Suprapubic skin (tissue), 4 donors: ENCODE results near the gene MYO5A. TPM values are rescaled to one million over a fixed set of nuclear protein-coding genes. Genes with fewer than 3 reads are reported as not detected.

Experiments used
- DNase-seq, 2 donors: peaks; one replicate each; pipeline ENCODE4 v3.0.0-alpha.2; 2019; ENCODE audit warnings: low spot score in 2 of 2
- H3K27ac ChIP-seq: fragments of 200-600 bp; sonication (generic); one replicate; pipeline ENCODE4 v1.5.1; 2019
- H3K27me3 ChIP-seq: fragments of 200-600 bp; sonication (generic); one replicate; pipeline ENCODE4 v1.5.1; 2019
- H3K36me3 ChIP-seq: fragments of 200-600 bp; sonication (generic); one replicate; pipeline ENCODE4 v1.5.1; 2019
- H3K4me1 ChIP-seq: fragments of 200-600 bp; sonication (generic); one replicate; pipeline ENCODE4 v1.5.1; 2019
- H3K4me3 ChIP-seq: fragments of 200-600 bp; sonication (generic); one replicate; pipeline ENCODE4 v1.5.1; 2019; ENCODE audit warnings: mild to moderate bottlenecking
- H3K9me3 ChIP-seq: fragments of 200-600 bp; sonication (generic); one replicate; pipeline ENCODE4 v1.5.1; 2019
- EP300 ChIP-seq: sonication (generic); formaldehyde crosslinking; IDR thresholded peaks from one replicate; pipeline ENCODE4 v1.6.1; 2017; ENCODE audit warnings: antibody characterized with exemption
- POLR2A ChIP-seq, 2 donors: fragments of 450-650 bp; IDR thresholded peaks; one replicate each; pipeline ENCODE4 v1.6.1; 2017; ENCODE audit warnings: antibody characterized with exemption in 2 of 2, mild to moderate bottlenecking in 2 of 2, moderate library complexity in 2 of 2
- POLR2AphosphoS5 ChIP-seq, 3 donors: sonication (generic); formaldehyde crosslinking; IDR thresholded peaks; one replicate each; pipeline ENCODE4 v1.6.1; 2017; ENCODE audit warnings: antibody characterized with exemption in 3 of 3
- WGBS: methylation state at CpG from one replicate; pipeline ENCODE4 v1.1.5; 2018; 5-methylcytosine and 5-hydroxymethylcytosine counted together
- total RNA-seq, 4 donors: library from RNA; depleted of rRNA; stranded (reverse); fragments of >200 nt; gene quantifications; one replicate each; pipeline ENCODE4 v1.1.0, GENCODE V29; 2016
- TF ChIP-seq, protein P1 (sequence below), 2 donors: fragments of 200-600 bp in 1 of 2; fragments of 450-650 bp in 1 of 2; sonication (generic) in 1 of 2; IDR thresholded peaks; one replicate each; pipeline ENCODE4 v1.5.1; 2016 to 2019; ENCODE audit warnings: antibody characterized with exemption in 2 of 2, mild to moderate bottlenecking in 1 of 2, moderate library complexity in 1 of 2

MYO5A gene
- total RNA-seq, 4 donors from 2014 or later, result 37.4 to 73.7 (median 47.0) TPM

GRCh38 chr15:52278135-52278534 lies 250.5 kb downstream of the MYO5A start:
- WGBS, result 60% methylated on average over 3 of the region's 3 CpGs

DNA sequence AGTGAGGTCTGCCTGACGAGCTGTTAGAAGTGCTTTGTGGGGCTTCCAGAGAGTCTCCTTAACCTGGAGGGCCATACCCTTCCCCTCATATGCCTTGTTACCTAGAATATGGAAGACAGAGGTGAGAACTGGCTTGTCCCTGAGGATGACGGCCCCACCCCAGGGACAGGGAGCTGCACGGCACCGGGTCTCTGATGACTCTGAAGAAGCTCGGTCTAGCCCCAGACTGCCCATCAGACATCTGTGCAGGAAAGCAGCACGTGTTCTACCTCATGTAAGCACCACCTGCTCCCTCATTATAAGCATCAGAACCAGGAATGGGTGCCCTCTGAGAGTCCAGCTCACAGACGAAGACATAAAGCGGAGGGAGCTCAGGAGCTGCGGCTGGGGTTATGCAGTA lies 251.1 kb downstream of the MYO5A start:
- DNase-seq, result no peak
- Histone ChIP-seq H3K36me3 (peaks cover 19% of the 10 kb centered on the region), H3K4me1 (peaks cover 3% of the 10 kb centered on the region), H3K4me3 (no peak overlapping the region), H3K27ac (no peak overlapping the region), H3K9me3 (no peaks in the 10 kb centered on the region), H3K27me3 (no peaks in the 10 kb centered on the region)
- TF ChIP-seq, protein P1, sequence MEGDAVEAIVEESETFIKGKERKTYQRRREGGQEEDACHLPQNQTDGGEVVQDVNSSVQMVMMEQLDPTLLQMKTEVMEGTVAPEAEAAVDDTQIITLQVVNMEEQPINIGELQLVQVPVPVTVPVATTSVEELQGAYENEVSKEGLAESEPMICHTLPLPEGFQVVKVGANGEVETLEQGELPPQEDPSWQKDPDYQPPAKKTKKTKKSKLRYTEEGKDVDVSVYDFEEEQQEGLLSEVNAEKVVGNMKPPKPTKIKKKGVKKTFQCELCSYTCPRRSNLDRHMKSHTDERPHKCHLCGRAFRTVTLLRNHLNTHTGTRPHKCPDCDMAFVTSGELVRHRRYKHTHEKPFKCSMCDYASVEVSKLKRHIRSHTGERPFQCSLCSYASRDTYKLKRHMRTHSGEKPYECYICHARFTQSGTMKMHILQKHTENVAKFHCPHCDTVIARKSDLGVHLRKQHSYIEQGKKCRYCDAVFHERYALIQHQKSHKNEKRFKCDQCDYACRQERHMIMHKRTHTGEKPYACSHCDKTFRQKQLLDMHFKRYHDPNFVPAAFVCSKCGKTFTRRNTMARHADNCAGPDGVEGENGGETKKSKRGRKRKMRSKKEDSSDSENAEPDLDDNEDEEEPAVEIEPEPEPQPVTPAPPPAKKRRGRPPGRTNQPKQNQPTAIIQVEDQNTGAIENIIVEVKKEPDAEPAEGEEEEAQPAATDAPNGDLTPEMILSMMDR (IDR thresholded peaks at IDR 0.05), result no peak
- TF ChIP-seq POLR2AphosphoS5 (IDR thresholded peaks at IDR 0.05) (no peak), EP300 (no peak), POLR2A (IDR thresholded peaks at IDR 0.05) (no peak)
- WGBS, result 94% methylated on average over 9 of the region's 9 CpGs

More at GRCh38 chr15:52278135-52278534, 250.5 kb downstream of the MYO5A start:
- peaks cover 3% of the 10 kb centered on the region for H3K4me1 ChIP-seq
- TF ChIP-seq EP300 (no peak), POLR2AphosphoS5 (IDR thresholded peaks at IDR 0.05) (no peak), POLR2A (IDR thresholded peaks at IDR 0.05) (no peak)
- TF ChIP-seq, protein P1 (IDR thresholded peaks at IDR 0.05), result no peak
- no peaks in the 10 kb centered on the region for H3K27me3 ChIP-seq
- H3K4me3 ChIP-seq, result no peak overlapping the region
- no peaks in the 10 kb centered on the region for H3K9me3 ChIP-seq
- peaks cover 15% of the 10 kb centered on the region for H3K36me3 ChIP-seq
- no peak overlapping the region for H3K27ac ChIP-seq
- DNase-seq, result no peak

DNA sequence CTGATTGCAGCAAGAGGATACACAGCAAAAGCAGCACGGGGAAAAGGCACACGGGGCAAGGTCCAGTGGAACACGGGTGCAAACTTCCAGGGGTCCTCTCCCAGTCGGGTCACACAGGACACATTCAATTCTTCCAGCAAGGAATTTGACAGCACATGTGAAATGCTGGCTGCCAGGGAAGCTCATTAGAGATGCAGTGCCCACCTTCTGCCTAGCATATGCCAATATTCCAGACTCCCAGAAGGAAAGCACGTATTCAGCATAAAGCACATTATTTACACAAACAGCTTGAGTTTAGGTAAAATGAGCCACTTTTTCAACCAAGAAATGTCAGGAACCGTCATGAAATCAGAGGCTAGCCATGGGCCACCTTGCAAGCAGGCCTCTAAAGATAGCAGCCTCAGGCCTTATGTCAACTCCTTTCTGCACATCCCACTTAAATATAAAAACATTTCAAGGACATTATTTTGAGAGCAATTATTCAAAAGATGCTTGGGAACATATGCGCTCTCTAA lies 252.4 kb downstream of the MYO5A start:
- H3K4me3 ChIP-seq, result no peak overlapping the region
- H3K9me3 ChIP-seq, result no peaks in the 10 kb centered on the region
- peaks cover 19% of the 10 kb centered on the region for H3K36me3 ChIP-seq
- peaks cover 3% of the 10 kb centered on the region for H3K4me1 ChIP-seq
- H3K27ac ChIP-seq, result no peak overlapping the region
- no peak for DNase-seq
- WGBS, result 89% methylated on average over 7 of the region's 7 CpGs
- TF ChIP-seq POLR2A (IDR thresholded peaks at IDR 0.05) (no peak), POLR2AphosphoS5 (IDR thresholded peaks at IDR 0.05) (no peak), EP300 (no peak)
- TF ChIP-seq, protein P1 (IDR thresholded peaks at IDR 0.05), result no peak
- H3K27me3 ChIP-seq, result no peaks in the 10 kb centered on the region

DNA sequence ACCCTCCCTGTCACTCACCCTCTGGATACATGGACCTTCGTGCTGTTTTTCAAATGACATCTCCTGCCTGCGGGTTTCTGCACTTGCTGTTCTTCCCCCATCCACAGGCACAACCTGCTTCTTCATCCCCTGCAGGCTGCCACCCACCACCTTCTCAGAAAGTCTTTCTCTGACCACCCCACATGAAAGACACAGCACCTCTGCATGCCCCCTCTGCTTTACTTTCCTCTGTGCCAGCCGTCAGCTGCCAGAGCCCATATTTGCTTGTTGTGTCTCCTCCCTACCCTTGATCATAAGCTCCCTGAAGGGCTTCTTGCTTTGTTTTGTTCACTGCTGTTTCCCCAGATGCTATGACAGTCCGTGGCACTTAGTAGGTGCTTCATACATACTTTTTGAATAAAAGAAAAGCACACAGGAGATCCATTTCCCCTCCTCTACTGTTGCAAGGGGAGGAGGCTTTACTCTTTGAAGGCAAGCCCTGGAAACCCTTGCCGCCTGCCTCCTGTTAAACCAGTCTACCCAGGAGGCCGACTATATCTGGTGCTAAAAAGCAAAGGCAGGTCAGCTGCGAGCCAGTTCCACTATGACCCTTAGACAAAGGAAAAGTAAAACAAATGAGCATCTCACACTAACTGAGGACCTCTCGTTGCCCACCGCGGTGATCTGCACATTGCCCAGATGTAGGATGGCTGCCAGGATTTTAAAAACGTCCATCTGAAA lies 265.0 kb downstream of the MYO5A start:
- Histone ChIP-seq H3K27me3 (no peaks in the 10 kb centered on the region), H3K4me1 (peaks cover 11% of the 10 kb centered on the region), H3K9me3 (no peaks in the 10 kb centered on the region), H3K27ac (no peak overlapping the region), H3K4me3 (no peak overlapping the region), H3K36me3 (peaks cover 4% of the 10 kb centered on the region)
- WGBS, result 72% methylated on average over 11 of the region's 11 CpGs
- no peak for DNase-seq
- TF ChIP-seq POLR2A (IDR thresholded peaks at IDR 0.05) (no peak), POLR2AphosphoS5 (IDR thresholded peaks at IDR 0.05) (no peak), EP300 (no peak)
- TF ChIP-seq, protein P1 (IDR thresholded peaks at IDR 0.05), result no peak

DNA sequence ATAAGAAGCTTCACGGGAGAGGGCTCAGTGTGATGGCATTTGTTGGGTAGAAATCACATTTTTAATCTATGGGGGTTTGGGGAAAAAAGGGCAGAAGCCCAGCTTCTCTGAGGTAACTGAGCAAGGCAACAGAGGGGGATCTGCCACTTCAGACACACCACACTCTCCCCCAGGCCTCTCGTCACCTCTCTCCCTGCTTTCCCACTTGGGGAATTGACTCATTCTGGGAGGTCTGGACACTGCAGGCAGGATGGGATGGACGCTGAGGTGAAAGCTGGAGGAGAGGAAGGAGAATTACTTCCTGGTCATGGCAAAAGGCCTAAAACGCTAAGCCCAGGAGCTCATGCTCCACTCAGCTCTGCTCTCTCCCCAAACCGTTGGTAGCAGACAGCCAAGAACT lies 266.3 kb downstream of the MYO5A start:
- DNase-seq, result no peak
- TF ChIP-seq, protein P1 (IDR thresholded peaks at IDR 0.05), result no peak
- TF ChIP-seq POLR2A (IDR thresholded peaks at IDR 0.05) (no peak), EP300 (no peak), POLR2AphosphoS5 (IDR thresholded peaks at IDR 0.05) (no peak)
- Histone ChIP-seq H3K27ac (peak overlapping the region; percentile 53), H3K4me1 (peaks cover 11% of the 10 kb centered on the region), H3K4me3 (no peak overlapping the region), H3K36me3 (peaks cover 4% of the 10 kb centered on the region), H3K27me3 (no peaks in the 10 kb centered on the region), H3K9me3 (no peaks in the 10 kb centered on the region)
- WGBS, result 66% methylated on average over 5 of the region's 5 CpGs
